Left colon (tissue), 2 donors: ENCODE results near the gene IGSF21. TPM values are rescaled to one million over a fixed set of nuclear protein-coding genes. Genes with fewer than 3 reads are reported as not detected.
"Not testable (repeated sequence)": the region's sequence is repeated elsewhere in the genome, so short reads cannot be mapped to it uniquely, and the experiment has no call there.

Source experiments
- ATAC-seq: fragments of 200-7000 bp; cut with Tn5 transposase; one replicate; pipeline ENCODE4 v1.9.1; 2020; ENCODE audit warnings: mild to moderate bottlenecking, moderate library complexity
- DNase-seq, 2 donors: peaks; one replicate each; pipeline ENCODE4 v3.0.0-alpha.2; 2020
- intact Hi-C, 2 donors: fragments of 100-400 bp; cut with DNase I in 1 of 2; cut with micrococcal nuclease in 1 of 2; formaldehyde crosslinking; loops; one replicate each; pipeline versions ENCODE4 v1.11.2 to v1.14.0; 2022; cut with DNase I, micrococcal nuclease
- total RNA-seq, 2 donors: library from RNA; stranded (reverse); fragmentation: NEBNext Ultra II Directional; extraction: Animal tissue kit (Norgen Biotek cat#: 25700); gene quantifications; one replicate each; pipeline ENCODE4 v1.2.1, GENCODE V29; 2021
- donor health status: DM: no; HTN: no; CAD: no.
- donor health status: DM: yes; HTN: yes; CAD: no.

The IGSF21 gene
- total RNA-seq, 2 donors from 2014 or later: 0.37 to 2.0 TPM

DNA sequence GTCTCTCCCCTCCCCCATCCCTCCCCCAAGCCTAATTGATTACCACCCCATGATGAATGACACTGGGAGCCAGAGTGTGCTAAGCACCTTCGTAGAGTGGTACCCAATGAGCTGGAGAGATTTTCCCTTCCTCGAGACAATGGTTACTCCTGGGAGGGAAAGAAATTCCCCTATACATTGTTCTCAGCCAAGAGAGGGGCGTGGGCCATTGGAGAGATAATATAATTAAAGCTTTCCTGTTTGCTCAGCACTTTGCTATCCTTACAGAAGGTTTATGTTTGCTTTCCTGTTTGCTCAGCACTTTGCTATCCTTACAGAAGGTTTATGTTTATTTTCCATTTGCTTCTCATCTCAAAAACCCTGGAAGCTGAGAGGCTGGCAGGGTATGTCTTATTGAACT, 247.0 kb downstream of the IGSF21 start:
- DNase-seq: peak in 1 of 2 donors; percentile 18

DNA sequence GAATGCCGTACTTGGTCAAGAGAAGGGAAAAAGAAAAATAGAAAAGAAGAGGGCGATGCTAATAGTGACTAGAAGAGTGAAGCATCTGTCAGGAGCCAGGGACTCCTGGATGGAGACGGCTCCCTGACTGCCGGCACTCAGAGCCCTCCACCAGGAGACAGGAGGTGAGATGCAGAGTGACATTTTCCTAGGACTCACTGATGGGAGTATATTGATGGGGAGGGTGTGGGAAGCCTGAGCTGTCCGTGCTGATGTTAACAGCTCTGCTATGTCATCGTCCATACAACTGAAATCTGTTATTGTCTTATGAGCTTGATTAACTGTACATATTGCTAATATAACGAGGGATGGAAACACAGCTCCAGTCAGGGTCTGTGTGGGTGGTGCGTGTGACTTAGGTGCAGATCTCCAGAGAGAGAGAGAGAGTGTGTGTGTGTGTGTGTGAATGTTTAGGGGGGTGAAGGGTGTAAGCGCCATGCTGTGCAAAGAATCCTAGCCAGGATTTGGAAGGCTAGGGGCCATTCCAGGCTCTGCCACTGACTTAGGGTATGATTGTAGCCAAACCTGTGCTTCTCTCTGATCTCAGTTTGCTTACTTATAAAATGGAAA, 250.1 kb downstream of the IGSF21 start:
- intact Hi-C loops: no loop called here
- DNase-seq: no peak
- no peak for ATAC-seq

More for the DNA sequence above, 247.0 kb downstream of the IGSF21 start:
- peak; percentile 87 for ATAC-seq
- intact Hi-C loops: no loop called here

DNA sequence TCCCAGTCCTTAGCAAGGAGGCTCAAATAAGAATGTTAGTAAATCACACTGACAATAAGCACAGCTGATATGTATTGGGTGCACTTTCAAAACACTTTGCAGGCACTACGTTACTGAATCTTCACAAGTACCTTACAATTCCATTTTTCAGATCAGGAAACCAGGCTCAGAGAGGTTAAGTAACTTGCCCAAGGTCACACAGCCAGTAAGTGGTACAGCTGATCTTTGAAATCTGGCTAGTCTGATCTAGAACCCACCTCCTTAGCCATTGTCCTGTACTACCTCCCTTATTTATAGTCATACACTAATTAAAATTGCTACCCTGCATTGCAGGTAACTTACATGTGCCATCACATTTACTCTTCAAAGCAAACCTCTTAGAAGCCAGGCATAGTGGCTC, 251.0 kb downstream of the IGSF21 start:
- no peak for ATAC-seq

DNA sequence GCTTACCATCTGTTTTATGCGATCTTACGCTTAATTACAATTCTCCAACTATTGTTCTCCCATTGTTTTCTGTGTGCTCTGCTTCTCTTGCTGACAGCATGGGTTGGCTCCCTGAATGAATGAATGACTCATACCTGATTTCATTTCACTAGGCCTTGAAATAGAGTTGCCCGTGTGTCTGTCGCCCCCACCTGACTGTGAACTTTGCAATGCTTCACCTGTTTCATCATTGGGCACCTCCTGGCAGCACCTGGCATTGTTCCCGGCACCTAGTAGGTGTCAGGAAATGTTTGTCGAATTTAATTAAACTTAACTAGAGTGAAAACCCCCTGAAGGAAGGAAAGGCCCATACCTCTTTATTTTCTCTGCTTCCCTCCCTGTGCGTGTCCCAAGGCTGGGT, 252.7 kb downstream of the IGSF21 start:
- intact Hi-C loops: no loop called here
- DNase-seq (no peak), ATAC-seq (no peak)

More for the DNA sequence above, 251.0 kb downstream of the IGSF21 start:
- DNase-seq: no peak
- intact Hi-C loops: no loop called here

GRCh38 chr1:18362150-18362549, 254.6 kb downstream of the IGSF21 start:
- intact Hi-C loops: no loop called here
- ATAC-seq: no peak
- no peak for DNase-seq

- intact Hi-C loops: no loop called here
- DNase-seq (no peak), ATAC-seq (no peak)
Measured at GRCh38 chr1:18363436-18363835, 255.8 kb downstream of the IGSF21 start.

GRCh38 chr1:18365099-18365705, 257.6 kb downstream of the IGSF21 start:
- ATAC-seq: no peak
- intact Hi-C loops: no loop called here
- DNase-seq: no peak

DNA sequence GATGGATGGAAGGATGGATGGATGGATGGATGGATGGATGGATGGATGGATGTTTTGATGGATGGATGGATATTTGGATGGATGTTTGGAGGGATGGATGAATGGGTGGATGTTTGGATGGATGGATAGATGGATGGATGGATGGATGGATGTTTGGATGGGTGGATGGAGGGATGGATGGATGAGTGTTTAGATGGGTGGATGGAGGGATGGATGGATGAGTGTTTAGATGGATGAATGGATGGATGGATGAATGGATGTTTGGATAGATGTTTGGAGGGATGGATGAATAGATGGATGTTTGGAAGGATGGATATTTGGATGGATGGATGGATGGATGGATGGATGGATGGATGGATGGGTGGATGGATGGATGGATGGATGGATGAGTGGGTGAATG, 264.9 kb downstream of the IGSF21 start:
- DNase-seq, intact Hi-C loops, ATAC-seq: not testable (repeated sequence)

DNA sequence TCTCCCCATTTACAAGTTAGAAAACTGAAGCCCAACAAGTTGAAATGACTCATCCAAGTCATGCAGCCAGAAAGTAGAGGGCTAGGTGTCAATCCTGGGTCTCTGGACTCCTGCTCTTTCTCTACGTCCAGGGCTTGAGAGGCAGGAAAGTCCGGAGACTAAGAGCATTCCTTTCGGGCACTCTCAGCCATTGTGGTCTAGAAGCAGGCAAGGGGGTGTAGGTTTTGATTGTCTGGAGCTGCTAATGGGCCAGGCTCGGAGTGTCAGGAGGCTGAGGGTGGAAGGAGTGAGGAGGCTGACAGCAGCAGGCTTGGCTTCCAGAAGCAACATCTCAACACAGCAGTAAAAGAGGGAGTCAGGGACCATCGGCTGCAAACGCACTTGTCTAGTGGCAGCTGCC, 265.6 kb downstream of the IGSF21 start:
- ATAC-seq (no peak), DNase-seq (no peak)
- intact Hi-C loops: no loop called here

GRCh38 chr1:18373882-18374493, 266.4 kb downstream of the IGSF21 start:
- ATAC-seq (no peak), DNase-seq (peak in 1 of 2 donors; percentile 20)
- intact Hi-C loops: no loop called here

- intact Hi-C loops: no loop called here
- ATAC-seq (no peak), DNase-seq (no peak)
Measured at GRCh38 chr1:18376661-18377060, 269.1 kb downstream of the IGSF21 start.

DNA sequence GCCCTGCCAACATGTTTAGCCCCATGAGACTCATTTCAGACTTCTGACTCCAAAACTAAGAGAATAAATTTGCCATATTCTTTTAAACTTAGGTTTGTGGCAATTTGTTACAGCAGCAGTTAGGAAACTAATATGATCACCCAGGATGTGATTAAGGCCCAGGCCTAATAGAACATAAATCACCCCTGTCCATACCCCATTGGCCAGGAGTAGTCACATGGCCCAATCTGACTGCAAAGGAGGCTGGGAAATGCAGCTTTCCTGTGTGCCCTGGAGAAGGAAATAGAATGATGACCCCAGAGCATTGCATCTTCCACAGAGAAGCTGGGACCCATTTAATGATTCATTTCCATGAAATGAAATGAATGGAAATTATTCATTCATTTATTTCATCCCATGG, 272.7 kb downstream of the IGSF21 start:
- intact Hi-C loops: no loop called here
- DNase-seq (no peak), ATAC-seq (no peak)

DNA sequence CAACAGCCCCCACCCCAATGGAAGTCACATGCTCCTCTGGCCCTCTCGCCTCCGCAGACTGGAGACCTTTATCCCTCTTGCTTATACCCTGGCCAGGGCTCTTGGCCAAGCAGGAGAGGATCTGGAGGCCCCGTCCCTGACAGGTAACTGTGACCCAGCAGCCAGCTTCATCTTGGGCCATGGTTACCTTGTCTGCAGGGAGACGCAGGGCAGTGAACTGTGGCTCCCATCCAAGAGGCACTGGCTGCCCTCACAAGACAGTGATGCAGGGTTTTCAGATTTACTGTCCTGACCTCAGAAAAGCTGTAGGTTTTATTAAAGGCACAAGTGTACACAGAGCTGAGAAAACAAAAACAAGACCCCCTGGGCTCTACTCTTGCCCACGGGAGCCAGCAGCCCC, 276.5 kb downstream of the IGSF21 start:
- ATAC-seq: no peak
- no peak for DNase-seq
- intact Hi-C loops: no loop called here

DNA sequence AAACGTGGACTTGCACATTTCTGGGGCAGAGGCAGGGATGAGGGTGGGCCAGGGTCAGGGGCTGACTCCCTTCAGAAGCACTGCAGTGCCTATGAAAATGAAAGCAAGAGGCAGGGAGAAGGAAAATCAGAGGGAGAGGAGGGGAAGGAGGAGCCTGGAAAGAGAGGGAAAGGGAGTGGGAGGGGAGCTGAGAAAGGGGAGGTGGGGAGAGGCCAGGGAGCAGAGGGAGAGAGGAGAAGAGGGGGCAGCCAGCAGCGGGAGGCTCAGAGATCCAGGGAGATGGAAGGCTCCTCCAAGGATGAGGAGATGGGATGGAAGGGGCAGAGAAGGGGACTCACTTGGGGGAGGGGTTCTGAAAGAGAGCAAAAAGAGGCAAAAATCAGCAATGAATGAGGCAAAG, 276.9 kb downstream of the IGSF21 start:
- no peak for DNase-seq
- intact Hi-C loops: no loop called here
- no peak for ATAC-seq

DNA sequence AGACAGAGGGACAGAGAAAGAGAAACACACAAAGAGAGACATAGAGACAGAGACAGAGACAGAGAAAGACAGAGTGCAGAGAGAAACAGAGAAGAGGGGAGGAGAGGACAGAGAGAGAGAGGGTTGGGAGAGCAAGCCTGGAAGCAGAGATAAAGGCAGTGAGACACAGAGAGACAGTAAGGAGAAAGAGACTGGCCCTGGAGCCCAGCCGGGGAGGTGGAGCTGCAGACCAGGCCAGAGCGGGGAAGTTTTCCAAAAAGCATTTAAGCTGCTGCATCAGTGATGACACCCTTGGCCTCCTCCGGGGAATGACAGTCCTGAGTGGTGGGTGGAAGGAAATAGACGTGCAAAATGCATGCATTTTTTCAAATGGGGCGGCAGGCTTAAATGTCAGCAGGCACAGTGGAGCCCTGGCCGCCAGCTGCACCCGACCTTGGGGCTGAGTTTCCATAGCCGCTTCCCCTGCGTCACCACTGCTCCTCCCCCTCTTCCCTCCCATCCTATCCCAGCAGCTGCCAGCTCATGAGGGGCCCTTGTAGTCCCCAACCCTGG, 277.7 kb downstream of the IGSF21 start:
- ATAC-seq: no peak

DNA sequence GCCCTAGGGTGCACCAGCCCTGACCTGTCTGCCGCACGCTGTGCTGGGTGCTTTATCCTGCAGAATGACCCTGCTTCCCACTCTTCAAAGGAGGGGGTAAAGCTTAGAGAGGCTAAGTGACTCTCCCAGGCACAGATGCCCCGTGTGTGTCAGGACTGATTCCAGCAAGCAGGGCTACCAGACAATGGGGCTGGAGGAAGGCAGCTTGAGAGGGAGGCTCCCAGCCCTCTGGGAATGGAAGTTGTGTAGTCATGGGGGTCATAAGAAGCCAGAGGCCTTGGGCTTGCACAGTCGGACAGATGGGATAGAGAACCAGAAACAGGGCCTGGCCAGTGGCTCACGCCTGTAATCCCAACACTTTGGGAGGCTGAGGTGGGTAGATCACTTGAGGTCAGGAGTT, 279.0 kb downstream of the IGSF21 start:
- intact Hi-C loops: no loop called here
- DNase-seq: no peak

More for the DNA sequence above, 277.7 kb downstream of the IGSF21 start:
- DNase-seq: no peak
- intact Hi-C loops: no loop called here

GRCh38 chr1:18387307-18387706, 279.7 kb downstream of the IGSF21 start:
- no peak for DNase-seq
- ATAC-seq: no peak
- intact Hi-C loops: no loop called here

More for the DNA sequence above, 279.0 kb downstream of the IGSF21 start:
- no peak for ATAC-seq

- intact Hi-C loops: no loop called here
- no peak for ATAC-seq
- DNase-seq: no peak
Measured at GRCh38 chr1:18390953-18391352, 283.4 kb downstream of the IGSF21 start.

GRCh38 chr1:18394563-18395156, 287.1 kb downstream of the IGSF21 start:
- no peak for ATAC-seq
- intact Hi-C loops: no loop called here
- DNase-seq: no peak
